Tongue (tissue), 2 donors: ENCODE measurements around the gene NPSR1. TPM values are rescaled to one million over a fixed set of nuclear protein-coding genes. Genes with fewer than 3 reads are reported as not detected.
"Not testable (repeated sequence)": the region's sequence is repeated elsewhere in the genome, so short reads cannot be mapped to it uniquely, and the experiment has no call there.

Experiments used
- DNase-seq: peaks from one replicate; pipeline ENCODE4 v3.0.0-alpha.2; 2015
- total RNA-seq: library from RNA; depleted of rRNA; stranded (reverse); fragments of >200 nt; gene quantifications from one replicate; pipeline ENCODE4 v1.2.3, GENCODE V29; 2014

The NPSR1 gene
- total RNA-seq, 1 donor from 2014 or later = not detected

GRCh38 chr7:34758111-34758601, 100.1 kb downstream of the NPSR1 start:
- no peak for DNase-seq

GRCh38 chr7:34759477-34760125, 101.6 kb downstream of the NPSR1 start:
- peak; percentile 15 for DNase-seq

- no peak for DNase-seq
These were observed 102.3 kb downstream of the NPSR1 start for GRCh38 chr7:34760271-34760670.

- no peak for DNase-seq
These were observed 103.2 kb downstream of the NPSR1 start for GRCh38 chr7:34761206-34761605.

- DNase-seq = no peak
These were observed 103.6 kb downstream of the NPSR1 start for GRCh38 chr7:34761627-34762026.

GRCh38 chr7:34762764-34763163, 104.7 kb downstream of the NPSR1 start:
- DNase-seq = no peak

GRCh38 chr7:34772296-34772938, 114.4 kb downstream of the NPSR1 start:
- no peak for DNase-seq

GRCh38 chr7:34776748-34777358, 118.8 kb downstream of the NPSR1 start:
- DNase-seq = no peak

- DNase-seq = no peak
These were observed 122.5 kb downstream of the NPSR1 start for GRCh38 chr7:34780546-34780945.

GRCh38 chr7:34787586-34787985, 129.6 kb downstream of the NPSR1 start:
- no peak for DNase-seq

- no peak for DNase-seq
These were observed 148.8 kb downstream of the NPSR1 start for GRCh38 chr7:34806831-34807230.

GRCh38 chr7:34807548-34808340, 149.7 kb downstream of the NPSR1 start:
- DNase-seq = no peak

GRCh38 chr7:34814203-34814842, 156.3 kb downstream of the NPSR1 start:
- DNase-seq = not testable (repeated sequence)

- DNase-seq = no peak
These were observed 164.0 kb downstream of the NPSR1 start for GRCh38 chr7:34821932-34822558.

GRCh38 chr7:34823650-34824258, 165.7 kb downstream of the NPSR1 start:
- peak; percentile 66 for DNase-seq

GRCh38 chr7:34825221-34825620, 167.2 kb downstream of the NPSR1 start:
- no peak for DNase-seq

GRCh38 chr7:34830390-34830789, 172.4 kb downstream of the NPSR1 start:
- no peak for DNase-seq

GRCh38 chr7:34831436-34831835, 173.4 kb downstream of the NPSR1 start:
- DNase-seq = no peak

GRCh38 chr7:34832020-34832419, 174.0 kb downstream of the NPSR1 start:
- DNase-seq = no peak

GRCh38 chr7:34835901-34836600, 178.0 kb downstream of the NPSR1 start:
- no peak for DNase-seq

- DNase-seq = no peak
These were observed 179.3 kb downstream of the NPSR1 start for GRCh38 chr7:34837316-34837715.
